Endothelial cell of umbilical vein (primary cell): ENCODE measurements around the gene KSR1.

Experiments
- CTCF ChIP-seq, 2 donors: IDR thresholded peaks; 1 replicate in 1 of 2; 2 replicates in 1 of 2; pipeline ENCODE4 v1.5.1; 2011; ENCODE audit warnings: low read length in 2 of 2, mild to moderate bottlenecking in 2 of 2, moderate library complexity in 2 of 2, control low read depth in 1 of 2, inconsistent platforms in 1 of 2, low read depth in 1 of 2; ENCODE audit not compliant: insufficient read depth in 1 of 2; ENCODE audit errors: extremely low read depth in 1 of 2
- EZH2 ChIP-seq: IDR thresholded peaks from 2 replicates; pipeline ENCODE4 v1.6.1; 2012; ENCODE audit warnings: borderline replicate concordance, low read depth, mild to moderate bottlenecking, moderate library complexity, low read length, inconsistent platforms; ENCODE audit not compliant: severe bottlenecking
- JUN ChIP-seq: IDR thresholded peaks from 2 replicates; pipeline ENCODE4 v1.6.1; 2011; ENCODE audit warnings: borderline replicate concordance, low read depth; ENCODE audit not compliant: insufficient read length, insufficient read depth
- MAX ChIP-seq: IDR thresholded peaks from 2 replicates; pipeline ENCODE4 v1.6.1; 2011; ENCODE audit not compliant: insufficient read depth, insufficient read length
- POLR2A ChIP-seq: IDR thresholded peaks from 2 replicates; pipeline ENCODE4 v1.6.1; 2012; ENCODE audit warnings: low read depth, mild to moderate bottlenecking, control low read depth, low read length
- POLR2AphosphoS5 ChIP-seq: IDR thresholded peaks from 2 replicates; pipeline ENCODE4 v1.6.1; 2012; ENCODE audit warnings: low read depth, mild to moderate bottlenecking, control low read depth, low read length, moderate library complexity; ENCODE audit not compliant: insufficient read depth

- TF ChIP-seq CTCF (IDR thresholded peaks at IDR 0.05; ENCODE audit: extremely low read depth in 1 of 2, insufficient read depth in 1 of 2, low read depth in 1 of 2, low read length in 2 of 2) (no peak), POLR2A (no peak), POLR2AphosphoS5 (no peak), MAX (no peak), EZH2 (no peak), JUN (no peak)
Measured at GRCh38 chr17:27588354-27588753, 132.1 kb downstream of the KSR1 start.
